Muscle of leg (tissue), 11 donors: ENCODE measurements around the gene TRPC1. TPM values are rescaled to one million over a fixed set of nuclear protein-coding genes. Genes with fewer than 3 reads are reported as not detected.

Source experiments
- DNase-seq: peaks from one replicate; pipeline ENCODE4 v3.0.0; 2013
- H3K27ac ChIP-seq: one replicate; pipeline ENCODE4 v1.5.1; 2013; ENCODE audit warnings: mild to moderate bottlenecking, low read length, control low read depth
- H3K27me3 ChIP-seq: one replicate; pipeline ENCODE4 v1.6.1; 2013; ENCODE audit warnings: low read length; ENCODE audit not compliant: control insufficient read depth, insufficient read depth
- H3K36me3 ChIP-seq: one replicate; pipeline ENCODE4 v1.6.1; 2013; ENCODE audit warnings: low read length; ENCODE audit not compliant: control insufficient read depth, insufficient read depth
- H3K4me1 ChIP-seq: one replicate; pipeline ENCODE4 v1.6.1; 2013; ENCODE audit warnings: low read length; ENCODE audit not compliant: control insufficient read depth, insufficient read depth
- H3K4me3 ChIP-seq: one replicate; pipeline ENCODE4 v1.5.1; 2013; ENCODE audit warnings: low read length, control low read depth
- H3K9me3 ChIP-seq: replicated peaks from 2 replicates; pipeline ENCODE4 v1.6.1; 2013; ENCODE audit warnings: low read depth, low read length; ENCODE audit not compliant: control insufficient read depth
- WGBS: methylation state at CpG from one replicate; pipeline ENCODE4 v1.1.5; 2013; ENCODE audit warnings: missing lambda C conversion rate; ENCODE audit not compliant: insufficient coverage; 5-methylcytosine and 5-hydroxymethylcytosine counted together
- polyA plus RNA-seq, 8 donors: library from polyadenylated mRNA; unstranded; fragments of 120-200 nt; gene quantifications; one replicate each; pipeline versions ENCODE4 v1.2.1 to v1.2.3, GENCODE V29; 2013; ENCODE audit warnings: inconsistent platforms in 1 of 8, low replicate concordance in 1 of 8; ENCODE audit not compliant: insufficient read length in 8 of 8, insufficient read depth in 1 of 8
- total RNA-seq: library from RNA; stranded (reverse); fragments of 120-200 nt; gene quantifications from one replicate; pipeline ENCODE4 v1.2.4, GENCODE V29; 2013

The TRPC1 gene
- total and polyA plus RNA-seq, 9 donors = 6.8 to 16.3 (median 7.7) TPM

DNA sequence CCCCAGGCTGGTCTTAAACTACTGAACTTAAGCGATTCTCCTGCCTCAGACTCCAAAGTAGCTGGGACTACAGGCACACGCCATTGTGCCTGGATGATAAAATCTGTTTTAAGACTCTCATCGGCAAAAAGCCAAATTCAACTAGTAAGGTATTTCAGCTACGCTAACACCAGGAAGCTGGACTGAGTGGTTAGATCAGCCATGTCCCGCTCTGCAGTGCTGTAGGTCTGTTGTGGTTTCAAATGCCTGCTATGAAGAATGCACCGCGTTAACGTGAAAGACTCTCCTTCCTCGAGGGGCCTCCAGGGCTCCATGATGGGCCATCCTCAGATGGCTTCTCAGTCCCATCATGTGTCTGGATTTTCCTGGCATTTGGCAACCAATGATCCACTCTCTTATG lies 94.8 kb downstream of the TRPC1 start:
- WGBS = 91% methylated on average over 8 of the region's 9 CpGs
- H3K4me3 ChIP-seq = no peak overlapping the region
- H3K27me3 ChIP-seq = no peaks in the 10 kb centered on the region

GRCh38 chr3:142819179-142819578 lies 95.3 kb downstream of the TRPC1 start:
- Histone ChIP-seq H3K27ac (no peak overlapping the region), H3K4me1 (no peaks in the 10 kb centered on the region), H3K4me3 (no peak overlapping the region), H3K36me3 (no peaks in the 10 kb centered on the region), H3K27me3 (no peaks in the 10 kb centered on the region), H3K9me3 (no peaks in the 10 kb centered on the region)
- no peak for DNase-seq

More for the DNA sequence above, 94.8 kb downstream of the TRPC1 start:
- Histone ChIP-seq H3K36me3 (no peaks in the 10 kb centered on the region), H3K4me1 (no peaks in the 10 kb centered on the region), H3K27ac (no peak overlapping the region), H3K9me3 (no peaks in the 10 kb centered on the region)
- no peak for DNase-seq

- Histone ChIP-seq H3K4me3 (no peak overlapping the region), H3K9me3 (no peaks in the 10 kb centered on the region), H3K27ac (no peak overlapping the region), H3K36me3 (no peaks in the 10 kb centered on the region), H3K27me3 (no peaks in the 10 kb centered on the region), H3K4me1 (no peaks in the 10 kb centered on the region)
- WGBS = 20% methylated on average over 1 of the region's 9 CpGs
- peak; percentile 62 for DNase-seq
Observed at GRCh38 chr3:142828703-142829305, 105.0 kb downstream of the TRPC1 start.

DNA sequence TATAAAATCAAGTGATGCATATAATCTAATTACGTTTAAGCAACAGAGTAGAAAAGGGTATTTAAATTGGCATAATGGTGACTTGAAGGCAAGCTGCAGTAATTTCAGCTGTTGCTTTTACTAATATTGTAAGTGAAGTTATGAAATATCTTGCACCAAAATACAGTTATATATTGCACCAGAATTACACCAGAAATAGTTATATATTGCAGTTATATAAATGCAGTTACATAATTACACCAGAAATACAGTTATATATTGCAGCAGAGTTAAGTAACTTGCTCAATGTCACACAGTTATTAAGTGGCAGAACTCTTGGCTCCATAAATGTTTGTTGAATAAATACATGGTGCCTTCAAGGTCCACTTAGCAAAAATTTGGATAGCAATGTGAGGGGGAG lies 113.7 kb downstream of the TRPC1 start:
- no peaks in the 10 kb centered on the region for H3K27me3 ChIP-seq
- no peak for DNase-seq
- H3K4me3 ChIP-seq = no peak overlapping the region
- no peaks in the 10 kb centered on the region for H3K9me3 ChIP-seq
- no peak overlapping the region for H3K27ac ChIP-seq
- no CpG with 5 or more reads among the region's 1 CpG for WGBS
- H3K4me1 ChIP-seq = no peaks in the 10 kb centered on the region
- no peaks in the 10 kb centered on the region for H3K36me3 ChIP-seq

DNA sequence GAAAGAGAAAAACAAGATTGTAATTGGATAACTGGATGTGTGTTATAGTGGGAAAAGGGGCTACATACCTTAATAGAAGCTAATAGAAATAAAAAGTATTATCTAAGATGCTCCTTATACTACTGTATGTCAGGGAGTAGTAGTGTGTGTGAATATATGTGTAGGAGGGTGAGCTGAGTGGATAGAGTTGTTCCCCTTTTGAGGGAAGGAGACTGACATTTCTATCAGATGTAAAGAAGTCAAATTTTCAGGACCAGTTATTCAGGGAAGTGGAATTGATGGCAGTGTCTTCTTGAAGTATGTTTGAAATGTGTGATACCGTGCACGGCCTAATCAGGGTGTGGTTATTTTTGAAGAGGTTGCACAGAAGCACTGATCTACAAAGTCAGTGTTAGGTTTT lies 116.0 kb downstream of the TRPC1 start:
- Histone ChIP-seq H3K36me3 (no peaks in the 10 kb centered on the region), H3K4me1 (no peaks in the 10 kb centered on the region), H3K9me3 (no peaks in the 10 kb centered on the region), H3K27ac (no peak overlapping the region), H3K27me3 (no peaks in the 10 kb centered on the region), H3K4me3 (no peak overlapping the region)
- no peak for DNase-seq
- no CpG with 5 or more reads among the region's 2 CpGs for WGBS

DNA sequence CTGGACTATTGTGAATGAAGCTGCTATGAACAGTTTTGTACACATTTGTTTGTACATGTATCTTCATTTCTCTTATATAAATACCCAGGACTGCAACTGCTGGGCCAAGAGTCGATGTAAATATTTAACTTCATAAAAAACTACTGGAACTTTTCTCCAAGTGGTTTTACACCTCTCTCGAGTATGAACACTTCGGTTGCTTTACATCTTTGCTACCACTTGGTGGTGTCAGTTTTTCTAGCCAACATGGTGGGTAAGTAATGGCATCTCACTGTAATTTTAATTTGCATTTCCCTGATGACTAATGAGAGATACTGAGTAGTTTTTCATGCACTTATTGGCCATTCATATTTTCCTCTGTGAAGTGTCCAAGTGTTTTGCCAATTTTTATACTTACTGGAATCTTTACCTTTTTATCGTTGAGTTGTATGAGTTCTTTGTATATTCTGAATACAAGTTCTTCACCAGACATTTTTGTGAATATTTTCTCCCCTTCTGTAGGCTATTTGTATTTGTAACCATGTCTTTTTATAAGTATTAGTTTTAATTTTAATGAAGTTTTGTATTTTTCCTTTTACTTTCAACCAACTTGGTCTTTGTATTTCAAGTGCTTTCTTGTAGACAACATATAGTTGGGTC lies 120.6 kb downstream of the TRPC1 start:
- no peaks in the 10 kb centered on the region for H3K4me1 ChIP-seq
- no CpG with 5 or more reads among the region's 4 CpGs for WGBS
- H3K27me3 ChIP-seq = no peaks in the 10 kb centered on the region
- no peak overlapping the region for H3K27ac ChIP-seq
- H3K36me3 ChIP-seq = no peaks in the 10 kb centered on the region
- DNase-seq = no peak
- H3K9me3 ChIP-seq = no peaks in the 10 kb centered on the region
- H3K4me3 ChIP-seq = no peak overlapping the region

GRCh38 chr3:142846779-142847577 lies 123.1 kb downstream of the TRPC1 start:
- peak; percentile 21 for DNase-seq
- H3K4me1 ChIP-seq = no peaks in the 10 kb centered on the region
- H3K4me3 ChIP-seq = no peak overlapping the region
- H3K36me3 ChIP-seq = no peaks in the 10 kb centered on the region
- no CpG with 5 or more reads among the region's 2 CpGs for WGBS
- no peak overlapping the region for H3K27ac ChIP-seq
- H3K9me3 ChIP-seq = no peaks in the 10 kb centered on the region
- no peaks in the 10 kb centered on the region for H3K27me3 ChIP-seq

DNA sequence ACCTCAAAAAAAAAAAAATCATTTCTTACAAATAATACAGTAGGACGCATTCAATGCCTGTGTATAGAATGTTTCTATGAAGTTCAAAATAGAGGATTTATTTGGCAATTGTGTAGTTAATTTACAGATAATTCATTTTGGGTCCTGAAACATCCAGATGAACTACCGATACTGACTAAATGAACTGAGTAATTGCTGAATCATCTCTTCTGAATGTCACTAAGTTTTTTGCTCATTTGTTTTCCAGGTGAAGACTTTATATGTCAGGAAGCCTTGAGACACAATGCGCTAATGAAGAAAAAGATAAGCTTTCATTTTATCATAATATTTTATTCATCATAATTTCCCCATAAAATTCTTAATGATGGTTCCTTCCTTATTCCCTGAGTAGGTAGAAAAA lies 125.3 kb downstream of the TRPC1 start:
- Histone ChIP-seq H3K4me3 (no peak overlapping the region), H3K36me3 (no peaks in the 10 kb centered on the region), H3K27ac (no peak overlapping the region), H3K27me3 (no peaks in the 10 kb centered on the region), H3K4me1 (no peaks in the 10 kb centered on the region), H3K9me3 (no peaks in the 10 kb centered on the region)
- no peak for DNase-seq
- no CpG with 5 or more reads among the region's 3 CpGs for WGBS

DNA sequence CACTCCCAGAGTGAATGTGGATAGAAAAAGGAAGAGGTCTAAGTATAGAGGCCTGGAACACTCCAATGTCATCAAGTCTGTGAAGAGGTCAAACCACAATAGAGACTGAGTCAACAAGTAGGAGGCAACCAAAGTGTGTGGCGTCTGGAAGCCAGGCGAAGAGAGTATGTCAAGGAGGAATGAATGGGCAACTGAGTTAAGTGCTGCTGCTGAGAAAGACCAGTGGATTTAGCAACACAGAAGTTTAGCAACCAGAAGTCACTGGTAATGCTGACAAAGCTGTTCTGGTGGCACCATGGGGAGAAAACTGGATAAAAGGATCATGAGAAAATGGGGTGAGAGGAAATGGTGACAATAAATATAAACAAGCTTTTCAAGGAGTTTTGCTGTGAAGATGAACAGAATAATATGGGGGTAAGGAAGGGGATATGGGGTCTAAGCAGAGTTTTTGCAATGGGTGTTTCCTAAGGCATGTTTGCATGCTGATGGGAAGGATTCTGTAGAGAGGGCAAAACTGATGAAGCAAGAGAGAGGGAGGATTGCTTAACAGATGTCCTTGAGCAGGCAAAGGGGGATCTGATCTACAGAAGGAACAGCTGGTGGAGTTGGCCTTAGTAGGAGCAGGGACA lies 126.7 kb downstream of the TRPC1 start:
- WGBS = 60% methylated on average over 2 of the region's 2 CpGs
- H3K9me3 ChIP-seq = no peaks in the 10 kb centered on the region
- no peaks in the 10 kb centered on the region for H3K36me3 ChIP-seq
- no peak overlapping the region for H3K27ac ChIP-seq
- H3K27me3 ChIP-seq = no peaks in the 10 kb centered on the region
- no peak overlapping the region for H3K4me3 ChIP-seq
- DNase-seq = no peak
- H3K4me1 ChIP-seq = no peaks in the 10 kb centered on the region

DNA sequence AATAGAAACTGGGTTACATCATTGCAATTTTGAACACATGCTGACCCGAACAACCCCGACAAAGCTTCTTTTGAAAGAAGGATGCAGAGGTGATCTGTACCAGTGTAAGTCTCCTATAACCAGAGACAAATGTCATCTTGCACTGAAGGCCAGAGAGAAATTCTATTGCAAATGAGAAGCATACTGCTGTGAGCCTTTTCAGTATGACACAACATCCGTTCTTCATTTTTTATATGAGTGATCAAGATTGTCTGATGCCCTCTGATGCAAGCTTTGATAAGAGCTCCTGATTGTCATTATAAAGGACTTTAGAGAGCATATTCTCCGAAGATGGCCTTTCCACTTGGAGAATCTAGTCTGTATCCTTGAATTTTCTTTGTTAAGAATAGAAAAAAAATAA lies 128.2 kb downstream of the TRPC1 start:
- Histone ChIP-seq H3K9me3 (no peaks in the 10 kb centered on the region), H3K4me3 (no peak overlapping the region), H3K27ac (no peak overlapping the region), H3K27me3 (no peaks in the 10 kb centered on the region), H3K4me1 (no peaks in the 10 kb centered on the region), H3K36me3 (no peaks in the 10 kb centered on the region)
- no CpG with 5 or more reads among the region's 4 CpGs for WGBS
- no peak for DNase-seq
